Measurements from ENCODE around the gene RXRA. TPM values are rescaled to one million over a fixed set of nuclear protein-coding genes. Genes with fewer than 3 reads are reported as not detected.
A peak's percentile ranks its signal among the peaks of the same experiment; 100 is the strongest.
"Not testable (repeated sequence)": the region's sequence is repeated elsewhere in the genome, so short reads cannot be mapped to it uniquely, and the experiment has no call there.

Gene RXRA
- polyA plus RNA-seq, 4 donors: 30.8 to 83.5 (median 41.5) TPM

DNA sequence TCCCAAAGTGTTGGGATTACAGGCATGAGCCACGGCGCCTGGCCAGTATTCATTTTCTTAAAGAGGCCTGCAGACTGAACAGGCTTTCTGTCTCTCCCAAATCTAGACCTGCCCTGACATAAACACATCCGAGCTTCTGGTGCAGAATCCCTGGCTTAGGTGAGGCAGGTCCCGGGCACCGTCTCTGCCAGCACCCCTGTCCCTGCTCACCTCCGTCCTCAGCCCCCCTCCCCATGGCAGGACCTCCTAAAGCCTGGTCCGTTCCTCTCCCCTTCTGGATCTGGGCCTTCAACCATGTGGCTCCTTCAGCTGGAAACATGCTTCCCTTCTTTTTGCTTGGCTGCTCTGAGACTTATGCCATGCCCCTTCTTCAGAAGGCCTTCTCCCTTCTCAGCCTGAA lies 22.7 kb upstream of the RXRA start:
- 83 to 95% (median 85%) methylated on average over 7 of the region's 7 CpGs for WGBS, 3 donors
- no peak for FAIRE-seq
- DNase-seq: no peak
- Histone ChIP-seq H3K9me3 (ENCODE audit: control insufficient read depth in 2 of 2, insufficient read depth in 1 of 2, low read depth in 1 of 2, low read length in 1 of 2) (no peaks in the 10 kb centered on the region), H3K27me3 (ENCODE audit: control insufficient read depth in 3 of 3, insufficient read depth in 3 of 3, low read length in 3 of 3) (no peaks in the 10 kb centered on the region), H3K36me3 (ENCODE audit: control insufficient read depth in 3 of 3, insufficient read depth in 2 of 3, low read depth in 1 of 3, low read length in 3 of 3) (no peaks in the 10 kb centered on the region), H3K27ac (ENCODE audit: low read depth in 1 of 3, low read length in 2 of 3) (no peak overlapping the region), H3K4me1 (ENCODE audit: control insufficient read depth in 3 of 3, insufficient read depth in 2 of 3, low read depth in 1 of 3, low read length in 2 of 3) (peaks cover 3 to 32% (median 4%) of the 10 kb centered on the region in 3 donors), H3K4me3 (ENCODE audit: low read depth in 1 of 3, low read length in 3 of 3) (no peak overlapping the region)

GRCh38 chr9:134304261-134304660 lies 22.0 kb upstream of the RXRA start:
- WGBS, 3 donors: 15 to 65% (median 42%) methylated on average over 16 of the region's 16 CpGs
- DNase-seq (peak; percentile 58 to 74), FAIRE-seq (no peak)
- Histone ChIP-seq H3K4me3 (ENCODE audit: low read depth in 1 of 3, low read length in 3 of 3) (no peak overlapping the region), H3K4me1 (ENCODE audit: control insufficient read depth in 3 of 3, insufficient read depth in 2 of 3, low read depth in 1 of 3, low read length in 2 of 3) (peaks cover 3 to 32% (median 4%) of the 10 kb centered on the region in 3 donors), H3K27ac (ENCODE audit: low read depth in 1 of 3, low read length in 2 of 3) (no peak overlapping the region), H3K27me3 (ENCODE audit: control insufficient read depth in 3 of 3, insufficient read depth in 3 of 3, low read length in 3 of 3) (no peaks in the 10 kb centered on the region), H3K36me3 (ENCODE audit: control insufficient read depth in 3 of 3, insufficient read depth in 2 of 3, low read depth in 1 of 3, low read length in 3 of 3) (no peaks in the 10 kb centered on the region), H3K9me3 (ENCODE audit: control insufficient read depth in 2 of 2, insufficient read depth in 1 of 2, low read depth in 1 of 2, low read length in 1 of 2) (no peaks in the 10 kb centered on the region)

- WGBS, 3 donors: 23 to 71% (median 51%) methylated on average over 11 of the region's 11 CpGs
Measured at GRCh38 chr9:134304690-134305089, 21.6 kb upstream of the RXRA start.

GRCh38 chr9:134305533-134305932 lies 20.7 kb upstream of the RXRA start:
- 88 to 100% (median 98%) methylated on average over 1 of the region's 1 CpG for WGBS, 3 donors
- Histone ChIP-seq H3K27ac (ENCODE audit: low read depth in 1 of 3, low read length in 2 of 3) (no peak overlapping the region), H3K27me3 (ENCODE audit: control insufficient read depth in 3 of 3, insufficient read depth in 3 of 3, low read length in 3 of 3) (no peaks in the 10 kb centered on the region), H3K9me3 (ENCODE audit: control insufficient read depth in 2 of 2, insufficient read depth in 1 of 2, low read depth in 1 of 2, low read length in 1 of 2) (no peaks in the 10 kb centered on the region), H3K4me3 (ENCODE audit: low read depth in 1 of 3, low read length in 3 of 3) (no peak overlapping the region), H3K36me3 (ENCODE audit: control insufficient read depth in 3 of 3, insufficient read depth in 2 of 3, low read depth in 1 of 3, low read length in 3 of 3) (no peaks in the 10 kb centered on the region), H3K4me1 (ENCODE audit: control insufficient read depth in 3 of 3, insufficient read depth in 2 of 3, low read depth in 1 of 3, low read length in 2 of 3) (peaks cover 3 to 32% (median 4%) of the 10 kb centered on the region in 3 donors)
- FAIRE-seq (no peak), DNase-seq (no peak)

More at GRCh38 chr9:134304690-134305089, 21.6 kb upstream of the RXRA start:
- H3K4me1 ChIP-seq (ENCODE audit: control insufficient read depth in 3 of 3, insufficient read depth in 2 of 3, low read depth in 1 of 3, low read length in 2 of 3): peaks cover 3 to 32% (median 4%) of the 10 kb centered on the region in 3 donors
- no peak for FAIRE-seq
- H3K9me3 ChIP-seq (ENCODE audit: control insufficient read depth in 2 of 2, insufficient read depth in 1 of 2, low read depth in 1 of 2, low read length in 1 of 2): no peaks in the 10 kb centered on the region
- DNase-seq: peak in 1 of 2 donors; percentile 25
- no peaks in the 10 kb centered on the region for H3K36me3 ChIP-seq (ENCODE audit: control insufficient read depth in 3 of 3, insufficient read depth in 2 of 3, low read depth in 1 of 3, low read length in 3 of 3)
- no peak overlapping the region for H3K27ac ChIP-seq (ENCODE audit: low read depth in 1 of 3, low read length in 2 of 3)
- no peaks in the 10 kb centered on the region for H3K27me3 ChIP-seq (ENCODE audit: control insufficient read depth in 3 of 3, insufficient read depth in 3 of 3, low read length in 3 of 3)
- no peak overlapping the region for H3K4me3 ChIP-seq (ENCODE audit: low read depth in 1 of 3, low read length in 3 of 3)

DNA sequence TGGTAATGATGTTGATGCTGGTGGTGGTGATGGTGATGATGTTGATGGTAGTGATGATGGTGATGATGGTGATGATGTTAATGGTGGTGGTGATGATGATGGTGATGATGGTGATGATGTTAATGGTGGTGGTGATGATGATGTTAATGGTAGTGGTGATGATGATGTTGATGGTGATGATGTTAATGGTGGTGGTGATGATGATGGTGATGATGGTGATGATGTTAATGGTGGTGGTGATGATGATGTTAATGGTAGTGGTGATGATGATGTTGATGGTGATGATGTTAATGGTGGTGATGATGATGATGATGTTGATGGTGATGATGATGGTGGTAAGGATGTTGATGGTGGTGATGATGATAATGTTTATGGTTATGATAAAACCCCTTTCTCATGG lies 20.2 kb upstream of the RXRA start:
- peaks cover 3 to 32% (median 4%) of the 10 kb centered on the region in 3 donors for H3K4me1 ChIP-seq (ENCODE audit: control insufficient read depth in 3 of 3, insufficient read depth in 2 of 3, low read depth in 1 of 3, low read length in 2 of 3)
- H3K9me3 ChIP-seq (ENCODE audit: control insufficient read depth in 2 of 2, insufficient read depth in 1 of 2, low read depth in 1 of 2, low read length in 1 of 2); H3K4me3 ChIP-seq (ENCODE audit: low read depth in 1 of 3, low read length in 3 of 3); H3K27me3 ChIP-seq (ENCODE audit: control insufficient read depth in 3 of 3, insufficient read depth in 3 of 3, low read length in 3 of 3); DNase-seq; H3K36me3 ChIP-seq (ENCODE audit: control insufficient read depth in 3 of 3, insufficient read depth in 2 of 3, low read depth in 1 of 3, low read length in 3 of 3); H3K27ac ChIP-seq (ENCODE audit: low read depth in 1 of 3, low read length in 2 of 3): not testable (repeated sequence)
- FAIRE-seq: peak; percentile 19

GRCh38 chr9:134306636-134307600 lies 19.3 kb upstream of the RXRA start:
- Histone ChIP-seq H3K4me1 (ENCODE audit: control insufficient read depth in 3 of 3, insufficient read depth in 2 of 3, low read depth in 1 of 3, low read length in 2 of 3) (peaks cover 3 to 32% (median 4%) of the 10 kb centered on the region in 3 donors), H3K36me3 (ENCODE audit: control insufficient read depth in 3 of 3, insufficient read depth in 2 of 3, low read depth in 1 of 3, low read length in 3 of 3) (no peaks in the 10 kb centered on the region), H3K9me3 (ENCODE audit: control insufficient read depth in 2 of 2, insufficient read depth in 1 of 2, low read depth in 1 of 2, low read length in 1 of 2) (peaks cover 0 to 4% of the 10 kb centered on the region in 2 donors), H3K27ac (ENCODE audit: low read depth in 1 of 3, low read length in 2 of 3) (peak overlapping the region; percentile 13 to 69 (median 37)), H3K27me3 (ENCODE audit: control insufficient read depth in 3 of 3, insufficient read depth in 3 of 3, low read length in 3 of 3) (no peaks in the 10 kb centered on the region), H3K4me3 (ENCODE audit: low read depth in 1 of 3, low read length in 3 of 3) (no peak overlapping the region)
- 79 to 84% (median 84%) methylated on average over 15 of the region's 15 CpGs for WGBS, 3 donors
- DNase-seq (no peak), FAIRE-seq (no peak)

- Histone ChIP-seq H3K9me3 (ENCODE audit: control insufficient read depth in 2 of 2, insufficient read depth in 1 of 2, low read depth in 1 of 2, low read length in 1 of 2) (peaks cover 0 to 4% of the 10 kb centered on the region in 2 donors), H3K27ac (ENCODE audit: low read depth in 1 of 3, low read length in 2 of 3) (peak overlapping the region; percentile 25 to 69 (median 64)), H3K36me3 (ENCODE audit: control insufficient read depth in 3 of 3, insufficient read depth in 2 of 3, low read depth in 1 of 3, low read length in 3 of 3) (no peaks in the 10 kb centered on the region), H3K4me1 (ENCODE audit: control insufficient read depth in 3 of 3, insufficient read depth in 2 of 3, low read depth in 1 of 3, low read length in 2 of 3) (peaks cover 3 to 32% (median 4%) of the 10 kb centered on the region in 3 donors), H3K27me3 (ENCODE audit: control insufficient read depth in 3 of 3, insufficient read depth in 3 of 3, low read length in 3 of 3) (no peaks in the 10 kb centered on the region), H3K4me3 (ENCODE audit: low read depth in 1 of 3, low read length in 3 of 3) (no peak overlapping the region)
- peak; percentile 76 to 88 for DNase-seq
- WGBS, 3 donors: 39 to 76% (median 54%) methylated on average over 17 of the region's 17 CpGs
- no peak for FAIRE-seq
Measured at GRCh38 chr9:134307674-134308638, 18.3 kb upstream of the RXRA start.

DNA sequence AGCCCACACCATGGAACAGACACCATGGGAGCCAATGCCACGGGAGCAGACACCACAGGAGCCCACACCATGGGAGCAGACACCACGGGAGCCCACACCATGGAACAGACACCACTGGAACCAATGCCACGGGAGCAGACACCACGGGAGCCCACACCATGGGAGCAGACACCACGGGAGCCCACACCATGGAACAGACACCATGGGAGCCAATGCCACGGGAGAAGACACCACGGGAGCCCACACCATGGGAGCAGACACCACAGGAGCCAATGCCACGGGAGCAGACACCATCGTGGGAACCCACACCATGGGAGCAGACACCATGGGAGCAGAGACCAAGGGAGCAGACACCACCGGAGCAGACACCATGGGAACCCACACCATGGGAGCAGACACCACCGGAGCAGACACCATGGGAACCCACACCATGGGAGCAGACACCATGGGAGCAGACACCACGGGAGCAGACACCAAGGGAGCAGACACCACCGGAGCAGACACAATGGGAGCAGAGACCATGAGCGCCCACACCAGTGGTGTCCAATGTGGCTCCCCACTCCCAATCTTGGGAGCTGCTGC lies 17.5 kb upstream of the RXRA start:
- not testable (repeated sequence) for H3K9me3 ChIP-seq (ENCODE audit: control insufficient read depth in 2 of 2, insufficient read depth in 1 of 2, low read depth in 1 of 2, low read length in 1 of 2)
- H3K4me1 ChIP-seq (ENCODE audit: control insufficient read depth in 3 of 3, insufficient read depth in 2 of 3, low read depth in 1 of 3, low read length in 2 of 3): peaks cover 3 to 28% (median 4%) of the 10 kb centered on the region in 3 donors

More for the DNA sequence above, 17.5 kb upstream of the RXRA start:
- H3K4me3 ChIP-seq (ENCODE audit: low read depth in 1 of 3, low read length in 3 of 3); H3K36me3 ChIP-seq (ENCODE audit: control insufficient read depth in 3 of 3, insufficient read depth in 2 of 3, low read depth in 1 of 3, low read length in 3 of 3); H3K27me3 ChIP-seq (ENCODE audit: control insufficient read depth in 3 of 3, insufficient read depth in 3 of 3, low read length in 3 of 3); H3K27ac ChIP-seq (ENCODE audit: low read depth in 1 of 3, low read length in 2 of 3); DNase-seq; FAIRE-seq: not testable (repeated sequence)
- WGBS, 3 donors: 89 to 94% (median 91%) methylated on average over 13 to 14 of the region's 14 CpGs

Data from small intestine (tissue), 7 donors.